Measurements from ENCODE around the gene ADAM15.

Gene ADAM15

DNA sequence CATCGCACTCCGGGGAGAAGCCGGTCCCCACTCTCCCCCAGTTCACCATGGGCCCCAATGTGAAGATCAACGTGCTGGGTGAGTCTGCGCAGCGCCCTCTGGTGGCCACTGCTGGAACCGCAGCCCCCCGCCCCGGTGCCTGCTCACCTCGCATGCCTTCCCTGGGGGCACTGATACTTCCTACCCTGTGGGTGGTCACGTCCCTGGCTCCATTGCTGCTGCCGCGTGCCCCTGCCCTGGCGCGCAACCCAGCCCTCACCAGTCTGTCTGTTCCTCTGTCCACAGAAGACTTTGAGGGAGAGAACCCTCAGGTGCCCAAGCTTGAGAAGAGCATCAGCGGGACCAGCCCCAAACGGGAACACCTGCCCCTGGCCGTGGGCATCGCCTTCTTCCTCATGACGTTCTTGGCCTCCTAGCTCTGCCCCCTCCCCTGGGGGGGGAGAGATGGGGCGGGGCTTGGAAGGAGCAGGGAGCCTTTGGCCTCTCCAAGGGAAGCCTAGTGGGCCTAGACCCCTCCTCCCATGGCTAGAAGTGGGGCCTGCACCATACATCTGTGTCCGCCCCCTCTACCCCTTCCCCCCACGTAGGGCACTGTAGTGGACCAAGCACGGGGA, 35.1 kb downstream of the ADAM15 start:
- no peak for TF ChIP-seq EZH2phosphoT487 (IDR thresholded peaks at IDR 0.05; ENCODE audit: low read depth)
- TF ChIP-seq, protein P1, sequence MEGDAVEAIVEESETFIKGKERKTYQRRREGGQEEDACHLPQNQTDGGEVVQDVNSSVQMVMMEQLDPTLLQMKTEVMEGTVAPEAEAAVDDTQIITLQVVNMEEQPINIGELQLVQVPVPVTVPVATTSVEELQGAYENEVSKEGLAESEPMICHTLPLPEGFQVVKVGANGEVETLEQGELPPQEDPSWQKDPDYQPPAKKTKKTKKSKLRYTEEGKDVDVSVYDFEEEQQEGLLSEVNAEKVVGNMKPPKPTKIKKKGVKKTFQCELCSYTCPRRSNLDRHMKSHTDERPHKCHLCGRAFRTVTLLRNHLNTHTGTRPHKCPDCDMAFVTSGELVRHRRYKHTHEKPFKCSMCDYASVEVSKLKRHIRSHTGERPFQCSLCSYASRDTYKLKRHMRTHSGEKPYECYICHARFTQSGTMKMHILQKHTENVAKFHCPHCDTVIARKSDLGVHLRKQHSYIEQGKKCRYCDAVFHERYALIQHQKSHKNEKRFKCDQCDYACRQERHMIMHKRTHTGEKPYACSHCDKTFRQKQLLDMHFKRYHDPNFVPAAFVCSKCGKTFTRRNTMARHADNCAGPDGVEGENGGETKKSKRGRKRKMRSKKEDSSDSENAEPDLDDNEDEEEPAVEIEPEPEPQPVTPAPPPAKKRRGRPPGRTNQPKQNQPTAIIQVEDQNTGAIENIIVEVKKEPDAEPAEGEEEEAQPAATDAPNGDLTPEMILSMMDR (IDR thresholded peaks at IDR 0.05; ENCODE audit: low read depth, low read length): peak; percentile 90
- Histone ChIP-seq H3K27me3 (ENCODE audit: low read depth, low read length) (peaks cover 5% of the 10 kb centered on the region), H3K79me2 (ENCODE audit: low read length) (no peaks in the 10 kb centered on the region), H3K9me3 (ENCODE audit: insufficient read depth, low read length) (no peaks in the 10 kb centered on the region), H3K9ac (ENCODE audit: low read length) (peak overlapping the region; percentile 63), H3K4me3 (ENCODE audit: low read length) (peak overlapping the region; percentile 85), H4K20me1 (ENCODE audit: insufficient read depth, low read length) (no peaks in the 10 kb centered on the region), H3K4me1 (ENCODE audit: low read length) (peaks cover 25% of the 10 kb centered on the region), H2AFZ (ENCODE audit: low read depth, low read length) (peak overlapping the region; percentile 84; the same call in 1 of the 2 replicates), H3K36me3 (replicated peaks; ENCODE audit: low read depth, low read length) (peaks cover 3% of the 10 kb centered on the region), H3K27ac (ENCODE audit: low read length) (peak overlapping the region; percentile 75), H3K4me2 (ENCODE audit: low read length) (peak overlapping the region; percentile 79)

DNA sequence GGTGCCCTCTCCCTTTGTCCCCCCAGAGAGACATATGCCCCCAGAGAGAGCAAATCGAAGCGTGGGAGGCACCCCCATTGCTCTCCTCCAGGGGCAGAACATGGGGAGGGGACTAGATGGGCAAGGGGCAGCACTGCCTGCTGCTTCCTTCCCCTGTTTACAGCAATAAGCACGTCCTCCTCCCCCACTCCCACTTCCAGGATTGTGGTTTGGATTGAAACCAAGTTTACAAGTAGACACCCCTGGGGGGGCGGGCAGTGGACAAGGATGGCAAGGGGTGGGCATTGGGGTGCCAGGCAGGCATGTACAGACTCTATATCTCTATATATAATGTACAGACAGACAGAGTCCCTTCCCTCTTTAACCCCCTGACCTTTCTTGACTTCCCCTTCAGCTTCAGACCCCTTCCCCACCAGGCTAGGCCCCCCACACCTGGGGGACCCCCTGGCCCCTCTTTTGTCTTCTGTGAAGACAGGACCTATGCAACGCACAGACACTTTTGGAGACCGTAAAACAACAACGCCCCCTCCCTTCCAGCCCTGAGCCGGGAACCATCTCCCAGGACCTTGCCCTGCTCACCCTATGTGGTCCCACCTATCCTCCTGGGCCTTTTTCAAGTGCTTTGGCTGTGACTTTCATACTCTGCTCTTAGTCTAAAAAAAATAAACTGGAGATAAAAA, 35.9 kb downstream of the ADAM15 start:
- no peak overlapping the region for H3K9ac ChIP-seq (ENCODE audit: low read length)
- no peak overlapping the region for H3K27ac ChIP-seq (ENCODE audit: low read length)
- H4K20me1 ChIP-seq (ENCODE audit: insufficient read depth, low read length): no peaks in the 10 kb centered on the region
- TF ChIP-seq, protein P1 (IDR thresholded peaks at IDR 0.05; ENCODE audit: low read depth, low read length): peak; percentile 46
- TF ChIP-seq EZH2phosphoT487 (IDR thresholded peaks at IDR 0.05; ENCODE audit: low read depth): no peak
- H3K4me1 ChIP-seq (ENCODE audit: low read length): peaks cover 28% of the 10 kb centered on the region
- H2AFZ ChIP-seq (ENCODE audit: low read depth, low read length): no peak overlapping the region
- H3K4me3 ChIP-seq (ENCODE audit: low read length): peak overlapping the region; percentile 85; the same call in 1 of the 2 replicates
- peak overlapping the region; percentile 79 for H3K4me2 ChIP-seq (ENCODE audit: low read length)
- no peaks in the 10 kb centered on the region for H3K79me2 ChIP-seq (ENCODE audit: low read length)
- no peaks in the 10 kb centered on the region for H3K27me3 ChIP-seq (ENCODE audit: low read depth, low read length)
- H3K36me3 ChIP-seq (replicated peaks; ENCODE audit: low read depth, low read length): peaks cover 3% of the 10 kb centered on the region
- H3K9me3 ChIP-seq (ENCODE audit: insufficient read depth, low read length): no peaks in the 10 kb centered on the region

- Histone ChIP-seq H3K27me3 (ENCODE audit: low read depth, low read length) (peaks cover 15% of the 10 kb centered on the region), H3K4me2 (ENCODE audit: low read length) (peak overlapping the region; percentile 87), H2AFZ (ENCODE audit: low read depth, low read length) (peak overlapping the region; percentile 88), H4K20me1 (ENCODE audit: insufficient read depth, low read length) (no peaks in the 10 kb centered on the region), H3K9ac (ENCODE audit: low read length) (peak overlapping the region; percentile 52; the same call in 1 of the 2 replicates), H3K9me3 (ENCODE audit: insufficient read depth, low read length) (no peaks in the 10 kb centered on the region), H3K79me2 (ENCODE audit: low read length) (no peaks in the 10 kb centered on the region), H3K4me3 (ENCODE audit: low read length) (peak overlapping the region; percentile 72), H3K36me3 (replicated peaks; ENCODE audit: low read depth, low read length) (peaks cover 3% of the 10 kb centered on the region), H3K27ac (ENCODE audit: low read length) (no peak overlapping the region), H3K4me1 (ENCODE audit: low read length) (peaks cover 21% of the 10 kb centered on the region)
- TF ChIP-seq EZH2phosphoT487 (IDR thresholded peaks at IDR 0.05; ENCODE audit: low read depth): no peak
- TF ChIP-seq, protein P1 (IDR thresholded peaks at IDR 0.05; ENCODE audit: low read depth, low read length): peak; percentile 99
Observed at GRCh38 chr1:155091071-155092051, 40.2 kb downstream of the ADAM15 start.
